H9 (cell line): ENCODE measurements around the gene CPB1. TPM values are rescaled to one million over a fixed set of nuclear protein-coding genes. Genes with fewer than 3 reads are reported as not detected.

Source experiments
- DNase-seq: peaks from one replicate; pipeline ENCODE4 v3.0.0-alpha.2; 2017
- H2AFZ ChIP-seq: one replicate; pipeline ENCODE4 v1.6.1; 2013; ENCODE audit warnings: mild to moderate bottlenecking, low read length, control low read depth, moderate library complexity
- H2AK5ac ChIP-seq: 2 replicates; pipeline ENCODE4 v1.6.1; 2013; ENCODE audit warnings: low read length, control low read depth, mixed read lengths; ENCODE audit not compliant: insufficient read length
- H2BK120ac ChIP-seq: one replicate; pipeline ENCODE4 v1.6.1; 2013; ENCODE audit warnings: low read depth, mild to moderate bottlenecking, low read length, control low read depth, inconsistent platforms; ENCODE audit not compliant: poor library complexity, severe bottlenecking
- H2BK12ac ChIP-seq: 2 replicates; pipeline ENCODE4 v1.6.1; 2013; ENCODE audit warnings: low read length, control low read depth, mixed read lengths, low read depth; ENCODE audit not compliant: insufficient read length
- H2BK15ac ChIP-seq: 2 replicates; pipeline ENCODE4 v1.6.1; 2013; ENCODE audit warnings: low read depth, low read length, control low read depth
- H2BK20ac ChIP-seq: one replicate; pipeline ENCODE4 v1.6.1; 2013; ENCODE audit warnings: low read depth, mild to moderate bottlenecking, low read length, control low read depth, inconsistent platforms; ENCODE audit not compliant: poor library complexity, severe bottlenecking
- H2BK5ac ChIP-seq: 2 replicates; pipeline ENCODE4 v1.6.1; 2013; ENCODE audit warnings: low read length, control low read depth, mixed read lengths; ENCODE audit not compliant: insufficient read length
- H3K14ac ChIP-seq: 2 replicates; pipeline ENCODE4 v1.6.1; 2013; ENCODE audit warnings: low read length, control low read depth; ENCODE audit not compliant: insufficient read depth
- H3K18ac ChIP-seq: 2 replicates; pipeline ENCODE4 v1.6.1; 2013; ENCODE audit warnings: low read depth, mild to moderate bottlenecking, mixed read lengths, low read length, control low read depth; ENCODE audit not compliant: insufficient read length
- H3K23ac ChIP-seq: 2 replicates; pipeline ENCODE4 v1.6.1; 2013; ENCODE audit warnings: low read length, control low read depth, mixed read lengths, low read depth; ENCODE audit not compliant: insufficient read length
- H3K23me2 ChIP-seq: 2 replicates; pipeline ENCODE4 v1.6.1; 2013; ENCODE audit warnings: low read depth, mild to moderate bottlenecking, mixed read lengths, low read length, control low read depth; ENCODE audit not compliant: insufficient read length, poor library complexity, severe bottlenecking
- H3K27ac ChIP-seq: 2 replicates; pipeline ENCODE4 v1.5.1; 2013; ENCODE audit warnings: low read length, control low read depth, mixed read lengths, low read depth; ENCODE audit not compliant: insufficient read length
- H3K27me3 ChIP-seq: 2 replicates; pipeline ENCODE4 v1.6.1; 2013; ENCODE audit warnings: low read length, control low read depth, inconsistent platforms; ENCODE audit not compliant: insufficient read depth
- H3K4ac ChIP-seq: 2 replicates; pipeline ENCODE4 v1.6.1; 2013; ENCODE audit warnings: low read depth, mild to moderate bottlenecking, control low read depth, inconsistent platforms, low read length, moderate library complexity
- H3K4me1 ChIP-seq: 2 replicates; pipeline ENCODE4 v1.6.1; 2013; ENCODE audit warnings: low read length, control low read depth, inconsistent platforms; ENCODE audit not compliant: insufficient read depth
- H3K4me2 ChIP-seq: 2 replicates; pipeline ENCODE4 v1.6.1; 2013; ENCODE audit warnings: low read length, control low read depth, mixed read lengths; ENCODE audit not compliant: insufficient read length, insufficient read depth
- H3K56ac ChIP-seq: 2 replicates; pipeline ENCODE4 v1.6.1; 2013; ENCODE audit warnings: low read depth, mild to moderate bottlenecking, mixed read lengths, low read length, control low read depth; ENCODE audit not compliant: insufficient read length
- H3K79me1 ChIP-seq: 2 replicates; pipeline ENCODE4 v1.6.1; 2013; ENCODE audit warnings: low read depth, mild to moderate bottlenecking, moderate library complexity, low read length, control low read depth, inconsistent platforms; ENCODE audit not compliant: insufficient read depth, poor library complexity, severe bottlenecking
- H3K79me2 ChIP-seq: 2 replicates; pipeline ENCODE4 v1.6.1; 2013; ENCODE audit warnings: low read length, control low read depth, inconsistent platforms; ENCODE audit not compliant: insufficient read depth
- H3K9ac ChIP-seq: 2 replicates; pipeline ENCODE4 v1.6.1; 2013; ENCODE audit warnings: low read length, control low read depth, mixed read lengths; ENCODE audit not compliant: insufficient read length; ENCODE audit errors: extremely low read depth
- H3K9me3 ChIP-seq: one replicate; pipeline ENCODE4 v1.6.1; 2013; ENCODE audit warnings: low read depth, low read length, inconsistent platforms; ENCODE audit not compliant: control insufficient read depth
- H3T11ph ChIP-seq: one replicate; pipeline ENCODE4 v1.6.1; 2013; ENCODE audit warnings: mild to moderate bottlenecking, low read length, control low read depth, inconsistent platforms
- H4K20me1 ChIP-seq: one replicate; pipeline ENCODE4 v1.6.1; 2013; ENCODE audit not compliant: control insufficient read depth, insufficient read length, insufficient read depth
- H4K5ac ChIP-seq: 2 replicates; pipeline ENCODE4 v1.6.1; 2013; ENCODE audit warnings: low read depth, mild to moderate bottlenecking, mixed read lengths, low read length, control low read depth; ENCODE audit not compliant: insufficient read length
- H4K8ac ChIP-seq: replicated peaks from 2 replicates; pipeline ENCODE4 v1.6.1; 2013; ENCODE audit warnings: low read length, control low read depth, mixed read lengths, low read depth; ENCODE audit not compliant: insufficient read length
- H4K91ac ChIP-seq: 2 replicates; pipeline ENCODE4 v1.6.1; 2013; ENCODE audit warnings: low read depth, mild to moderate bottlenecking, moderate library complexity, mixed read lengths, low read length, control low read depth; ENCODE audit not compliant: insufficient read length
- H3K27ac Mint-ChIP-seq, 3 experiments: 2 replicates in 2 of 3; 3 replicates in 1 of 3; pipeline ENCODE4 v1.8.0; 2020 to 2021; ENCODE audit warnings: mixed read lengths in 3 of 3, mild to moderate bottlenecking in 1 of 3, moderate library complexity in 1 of 3
- H3K27me3 Mint-ChIP-seq: 2 replicates; pipeline ENCODE4 v1.8.0; 2021; ENCODE audit warnings: low read depth, mild to moderate bottlenecking, moderate library complexity, mixed read lengths
- H3K36me3 Mint-ChIP-seq, 3 experiments: 2 replicates in 2 of 3; 3 replicates in 1 of 3; pipeline ENCODE4 v1.8.0; 2020 to 2021; ENCODE audit warnings: low read depth in 3 of 3, mixed read lengths in 3 of 3; ENCODE audit not compliant: insufficient read depth in 1 of 3
- H3K4me1 Mint-ChIP-seq, 2 experiments: 2 replicates each; pipeline ENCODE4 v1.8.0; 2020; ENCODE audit warnings: mixed read lengths in 2 of 2
- H3K4me3 Mint-ChIP-seq, 2 experiments: 2 replicates in 1 of 2; 3 replicates in 1 of 2; pipeline ENCODE4 v1.8.0; 2020 to 2021; ENCODE audit warnings: mild to moderate bottlenecking in 2 of 2, mixed read lengths in 2 of 2, moderate library complexity in 1 of 2
- H3K9me3 Mint-ChIP-seq, 2 experiments: 2 replicates in 1 of 2; 3 replicates in 1 of 2; pipeline ENCODE4 v1.8.0; 2020; ENCODE audit warnings: mild to moderate bottlenecking in 2 of 2, mixed read lengths in 2 of 2, moderate library complexity in 1 of 2
- WGBS: extraction: QIAGEN DNeasy Blood & Tissue Kit; methylation state at CpG from one replicate; pipeline ENCODE4 v1.1.7; 2013; ENCODE audit warnings: missing lambda C conversion rate, low lambda C conversion rate, mixed read lengths; ENCODE audit not compliant: insufficient read length; ENCODE audit errors: extremely low coverage; 5-methylcytosine and 5-hydroxymethylcytosine counted together
- total RNA-seq: library from RNA; stranded (reverse); gene quantifications from 2 replicates; pipeline ENCODE4 v1.2.1, GENCODE V29; 2021
- TF ChIP-seq, protein P1 (sequence below): fragments of 200-600 bp; sonication (generic); conservative IDR thresholded peaks from 3 replicates; pipeline ENCODE4 v1.8.0; 2021; ENCODE audit warnings: antibody characterized with exemption, mild to moderate bottlenecking

Gene CPB1
- total RNA-seq, 1 experiment from 2014 or later, result not detected

DNA sequence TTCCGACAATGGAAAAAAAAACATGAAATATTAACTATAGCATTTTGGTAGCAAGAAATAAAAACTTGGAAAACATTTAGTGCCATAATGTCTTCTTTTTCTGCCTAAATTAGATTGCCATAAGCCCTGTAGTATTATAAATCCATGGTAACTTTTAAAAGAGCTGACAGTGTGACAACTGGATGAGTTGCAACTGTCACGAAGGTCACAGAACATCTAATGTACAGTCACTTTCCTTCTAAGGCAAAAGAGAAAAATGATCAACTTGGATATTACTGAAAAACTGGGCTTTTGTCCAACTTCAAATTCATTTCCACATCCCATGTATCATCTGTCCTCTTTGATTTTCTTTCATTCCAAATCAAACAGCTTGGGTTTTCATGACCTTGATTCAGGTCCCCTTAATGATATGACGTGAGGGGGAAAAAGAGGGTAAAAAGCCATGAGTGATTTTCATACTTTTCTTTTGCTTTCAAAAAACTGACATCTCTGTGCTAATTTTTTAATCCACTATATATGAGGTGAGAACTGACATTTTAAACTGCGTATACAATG lies 602 bp downstream of the CPB1 start:
- no peak overlapping the region for H4K5ac ChIP-seq
- TF ChIP-seq, protein P1, sequence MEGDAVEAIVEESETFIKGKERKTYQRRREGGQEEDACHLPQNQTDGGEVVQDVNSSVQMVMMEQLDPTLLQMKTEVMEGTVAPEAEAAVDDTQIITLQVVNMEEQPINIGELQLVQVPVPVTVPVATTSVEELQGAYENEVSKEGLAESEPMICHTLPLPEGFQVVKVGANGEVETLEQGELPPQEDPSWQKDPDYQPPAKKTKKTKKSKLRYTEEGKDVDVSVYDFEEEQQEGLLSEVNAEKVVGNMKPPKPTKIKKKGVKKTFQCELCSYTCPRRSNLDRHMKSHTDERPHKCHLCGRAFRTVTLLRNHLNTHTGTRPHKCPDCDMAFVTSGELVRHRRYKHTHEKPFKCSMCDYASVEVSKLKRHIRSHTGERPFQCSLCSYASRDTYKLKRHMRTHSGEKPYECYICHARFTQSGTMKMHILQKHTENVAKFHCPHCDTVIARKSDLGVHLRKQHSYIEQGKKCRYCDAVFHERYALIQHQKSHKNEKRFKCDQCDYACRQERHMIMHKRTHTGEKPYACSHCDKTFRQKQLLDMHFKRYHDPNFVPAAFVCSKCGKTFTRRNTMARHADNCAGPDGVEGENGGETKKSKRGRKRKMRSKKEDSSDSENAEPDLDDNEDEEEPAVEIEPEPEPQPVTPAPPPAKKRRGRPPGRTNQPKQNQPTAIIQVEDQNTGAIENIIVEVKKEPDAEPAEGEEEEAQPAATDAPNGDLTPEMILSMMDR, result no peak
- Mint-ChIP-seq H3K27me3 (no peaks in the 10 kb centered on the region), H3K4me3 (no peak overlapping the region), H3K4me1 (no peaks in the 10 kb centered on the region), H3K27ac (no peak overlapping the region), H3K36me3 (no peaks in the 10 kb centered on the region), H3K9me3 (no peaks in the 10 kb centered on the region)
- DNase-seq, result no peak
- no peaks in the 10 kb centered on the region for H3K79me2 ChIP-seq
- H3K4me1 ChIP-seq, result no peaks in the 10 kb centered on the region
- H2BK12ac ChIP-seq, result no peak overlapping the region
- no peak overlapping the region for H4K91ac ChIP-seq
- H3K27me3 ChIP-seq, result no peaks in the 10 kb centered on the region
- H2AK5ac ChIP-seq, result no peak overlapping the region
- H4K8ac ChIP-seq, result no peak overlapping the region
- H2BK5ac ChIP-seq, result no peak overlapping the region
- no peaks in the 10 kb centered on the region for H3K9me3 ChIP-seq
- H3T11ph ChIP-seq, result no peak overlapping the region
- H3K27ac ChIP-seq, result no peak overlapping the region
- no peak overlapping the region for H3K4ac ChIP-seq
- H3K79me1 ChIP-seq, result no peaks in the 10 kb centered on the region
- no peak overlapping the region for H3K18ac ChIP-seq
- H4K20me1 ChIP-seq, result no peaks in the 10 kb centered on the region
- WGBS, result no CpG with 5 or more reads among the region's 4 CpGs
- H3K23me2 ChIP-seq, result no peaks in the 10 kb centered on the region
- no peak overlapping the region for H2BK120ac ChIP-seq
- no peak overlapping the region for H2BK20ac ChIP-seq
- no peak overlapping the region for H3K9ac ChIP-seq
- no peak overlapping the region for H3K56ac ChIP-seq
- no peak overlapping the region for H2BK15ac ChIP-seq
- no peak overlapping the region for H3K14ac ChIP-seq
- no peak overlapping the region for H3K23ac ChIP-seq
- no peak overlapping the region for H3K4me2 ChIP-seq
- no peak overlapping the region for H2AFZ ChIP-seq
